ENCODE measurements around the gene SCNN1A.

The SCNN1A gene

GRCh38 chr12:6334359-6334758 is 41.0 kb downstream of the SCNN1A start:
- DNase-seq (ENCODE audit: low read depth) = no peak

GRCh38 chr12:6333566-6333965 is 41.8 kb downstream of the SCNN1A start:
- no peak for DNase-seq (ENCODE audit: low read depth)

- no peak for DNase-seq (ENCODE audit: low read depth)
These were observed 42.3 kb downstream of the SCNN1A start for GRCh38 chr12:6333029-6333428.

GRCh38 chr12:6332459-6332858 is 42.9 kb downstream of the SCNN1A start:
- DNase-seq (ENCODE audit: low read depth) = no peak

- no peak for DNase-seq (ENCODE audit: low read depth)
These were observed 44.2 kb downstream of the SCNN1A start for GRCh38 chr12:6330999-6331714.

GRCh38 chr12:6330192-6330591 is 45.2 kb downstream of the SCNN1A start:
- no peak for DNase-seq (ENCODE audit: low read depth)

- DNase-seq (ENCODE audit: low read depth) = no peak
These were observed 45.7 kb downstream of the SCNN1A start for GRCh38 chr12:6329703-6330064.

- DNase-seq (ENCODE audit: low read depth) = no peak
These were observed 46.2 kb downstream of the SCNN1A start for GRCh38 chr12:6328945-6329702.

- DNase-seq (ENCODE audit: low read depth) = no peak
These were observed 47.2 kb downstream of the SCNN1A start for GRCh38 chr12:6328045-6328779.

GRCh38 chr12:6327229-6328041 is 47.9 kb downstream of the SCNN1A start:
- no peak for DNase-seq (ENCODE audit: low read depth)

GRCh38 chr12:6326316-6327228 is 48.8 kb downstream of the SCNN1A start:
- no peak for DNase-seq (ENCODE audit: low read depth)

GRCh38 chr12:6324936-6325750 is 50.2 kb downstream of the SCNN1A start:
- no peak for DNase-seq (ENCODE audit: low read depth)

GRCh38 chr12:6323995-6324711 is 51.2 kb downstream of the SCNN1A start:
- no peak for DNase-seq (ENCODE audit: low read depth)

GRCh38 chr12:6323340-6323994 is 51.9 kb downstream of the SCNN1A start:
- DNase-seq (ENCODE audit: low read depth) = no peak

- no peak for DNase-seq (ENCODE audit: low read depth)
These were observed 52.4 kb downstream of the SCNN1A start for GRCh38 chr12:6322969-6323339.

- DNase-seq (ENCODE audit: low read depth) = no peak
These were observed 53.0 kb downstream of the SCNN1A start for GRCh38 chr12:6322352-6322751.

GRCh38 chr12:6321905-6322304 is 53.5 kb downstream of the SCNN1A start:
- DNase-seq (ENCODE audit: low read depth) = no peak

- no peak for DNase-seq (ENCODE audit: low read depth)
These were observed 55.9 kb downstream of the SCNN1A start for GRCh38 chr12:6319446-6319845.

GRCh38 chr12:6318440-6318879 is 56.9 kb downstream of the SCNN1A start:
- no peak for DNase-seq (ENCODE audit: low read depth)
